K562 (cell line): ENCODE results near the gene RFX7. TPM values are rescaled to one million over a fixed set of nuclear protein-coding genes. Genes with fewer than 3 reads are reported as not detected.

Experiments used
- ATAC-seq: fragments of 200-7000 bp; cut with Tn5 transposase; 3 replicates; pipeline ENCODE4 v1.9.1; 2020; ENCODE audit warnings: moderate library complexity
- BruUV-seq: library from RNA; stranded (reverse); fragments of 400-500 nt; replicated peaks from 2 replicates; lab custom pipeline; 2021; lab: Mats Ljungman, UMichigan
- CTCF ChIA-PET: fragments of 300-600 bp; formaldehyde crosslinking; extraction: SDS; loops from one replicate; lab custom pipeline; 2021; ENCODE audit warnings: low intra/inter-chr PET ratio; lab: Yijun Ruan, JAX
- POLR2A ChIA-PET: fragments of 300-600, 350-650 bp; sonication (Branson Sonifier 250); formaldehyde crosslinking; extraction: SDS; loops from one replicate; lab custom pipeline; 2021; ENCODE audit warnings: antibody characterized with exemption, inconsistent platforms; lab: Yijun Ruan, JAX
- DNase-seq, 4 experiments: peaks; one replicate each; pipeline versions ENCODE4 v3.0.0 to v3.0.0-alpha.2; 2011 to 2018; ENCODE audit warnings: low spot score in 3 of 4, mixed read lengths in 3 of 4; ENCODE audit errors: extremely low read depth in 1 of 4
- FAIRE-seq: peaks from 2 replicates; lab custom pipeline; 2011; peaks lifted over from hg19 to GRCh38; lab: Jason Lieb, UNC
- H2AFZ ChIP-seq: 2 replicates; pipeline ENCODE4 v1.6.0; 2011; ENCODE audit warnings: low read depth, low read length, control low read depth, inconsistent platforms
- H3K27ac ChIP-seq: fragments of 200-600 bp; 3 replicates; pipeline ENCODE4 v1.8.0; 2011; ENCODE audit warnings: low read depth, mild to moderate bottlenecking, control low read depth, inconsistent platforms, low read length, moderate library complexity, mixed read lengths; ENCODE audit errors: extremely low read depth
- H3K27me3 ChIP-seq, 2 experiments: fragments of 300-600 bp in 1 of 2; 2 replicates in 1 of 2; 3 replicates in 1 of 2; pipeline versions ENCODE4 v1.6.0 to v1.8.0; 2011; ENCODE audit warnings: inconsistent platforms in 2 of 2, low read length in 2 of 2, mild to moderate bottlenecking in 1 of 2, mixed read lengths in 1 of 2, moderate library complexity in 1 of 2; ENCODE audit not compliant: control insufficient read depth in 2 of 2, insufficient read depth in 2 of 2
- H3K36me3 ChIP-seq: fragments of 300-600 bp; 3 replicates; pipeline ENCODE4 v1.8.0; 2011; ENCODE audit warnings: mild to moderate bottlenecking, low read length, inconsistent platforms; ENCODE audit not compliant: control insufficient read depth, insufficient read depth
- H3K4me1 ChIP-seq, 2 experiments: fragments of 200-600 bp in 1 of 2; replicated peaks in 1 of 2; 2 replicates in 1 of 2; 3 replicates in 1 of 2; pipeline versions ENCODE4 v1.5.1 to v1.8.0; 2011; ENCODE audit warnings: inconsistent platforms in 2 of 2, low read length in 2 of 2, mild to moderate bottlenecking in 1 of 2, mixed read lengths in 1 of 2, moderate library complexity in 1 of 2; ENCODE audit not compliant: control insufficient read depth in 2 of 2, insufficient read depth in 2 of 2
- H3K4me2 ChIP-seq: 2 replicates; pipeline ENCODE4 v1.6.1; 2011; ENCODE audit warnings: low read length, control low read depth, inconsistent platforms, mixed read lengths; ENCODE audit not compliant: insufficient read depth
- H3K4me3 ChIP-seq: fragments of 200-600 bp; sonication (generic), shearing (Covaris generic); 2 replicates; pipeline ENCODE4 v1.5.1; 2016; ENCODE audit warnings: control low read depth, inconsistent platforms
- H3K79me2 ChIP-seq: fragments of 200-600 bp; 3 replicates; pipeline ENCODE4 v1.8.0; 2011; ENCODE audit warnings: low read length, inconsistent platforms; ENCODE audit not compliant: control insufficient read depth, insufficient read depth
- H3K9ac ChIP-seq, 2 experiments: 2 replicates each; pipeline versions ENCODE4 v1.6.0 to v1.6.1; 2011; ENCODE audit warnings: low read depth in 2 of 2, low read length in 2 of 2, control low read depth in 1 of 2, inconsistent platforms in 1 of 2, mild to moderate bottlenecking in 1 of 2, mixed read lengths in 1 of 2; ENCODE audit not compliant: insufficient read depth in 1 of 2
- H3K9me1 ChIP-seq: one replicate; pipeline ENCODE4 v1.6.0; 2011; ENCODE audit warnings: inconsistent platforms, mild to moderate bottlenecking, low read length, moderate library complexity; ENCODE audit not compliant: control insufficient read depth, insufficient read depth
- H3K9me3 ChIP-seq: replicated peaks from 2 replicates; pipeline ENCODE4 v1.5.1; 2011; ENCODE audit warnings: low read depth, low read length, inconsistent platforms; ENCODE audit not compliant: control insufficient read depth, insufficient read depth
- H4K20me1 ChIP-seq: replicated peaks from 2 replicates; pipeline ENCODE4 v1.6.1; 2011; ENCODE audit warnings: low read length, inconsistent platforms, mixed read lengths; ENCODE audit not compliant: control insufficient read depth, insufficient read depth
- CBX2 ChIP-seq: fragments of 200-600 bp; sonication (generic); IDR thresholded peaks from one replicate; pipeline ENCODE4 v1.6.1; 2012; ENCODE audit warnings: mild to moderate bottlenecking, low read length, inconsistent platforms; ENCODE audit not compliant: insufficient read depth, poor library complexity, severe bottlenecking
- FOXM1 ChIP-seq, 2 experiments: fragments of 450-650 bp in 1 of 2; sonication (generic) in 1 of 2; formaldehyde crosslinking in 1 of 2; IDR thresholded peaks; 2 replicates each; pipeline versions ENCODE4 v1.6.1 to v1.9.0; 2017 to 2022; ENCODE audit warnings: low read depth in 2 of 2, mild to moderate bottlenecking in 2 of 2, missing genetic modification reagents in 1 of 2, moderate library complexity in 1 of 2
- HNRNPK ChIP-seq: fragments of 200-400 bp; formaldehyde crosslinking; IDR thresholded peaks from one replicate; pipeline ENCODE4 v1.6.1; 2018; ENCODE audit warnings: mild to moderate bottlenecking, low read depth, low read length; ENCODE audit not compliant: poor library complexity, severe bottlenecking
- MCM5 ChIP-seq: fragments of 450-650 bp; IDR thresholded peaks from 2 replicates; pipeline ENCODE4 v1.6.1; 2016; ENCODE audit warnings: low read depth
- MTA3 ChIP-seq: fragments of 450-650 bp; formaldehyde crosslinking; IDR thresholded peaks from 2 replicates; pipeline ENCODE4 v1.6.1; 2017; ENCODE audit warnings: mild to moderate bottlenecking, borderline replicate concordance
- RCOR1 ChIP-seq, 2 experiments: IDR thresholded peaks; 2 replicates each; pipeline ENCODE4 v1.6.1; 2012; ENCODE audit warnings: low read depth in 2 of 2, low read length in 2 of 2, borderline replicate concordance in 1 of 2, improper control_type of control experiment in 1 of 2
- SMARCA5 ChIP-seq: fragments of 450-650 bp; IDR thresholded peaks from 2 replicates; pipeline ENCODE4 v1.6.1; 2016
- WHSC1 ChIP-seq: IDR thresholded peaks from one replicate; pipeline ENCODE4 v1.6.1; 2012; ENCODE audit warnings: low read length, control low read depth, inconsistent platforms
- ZNF134 ChIP-seq: fragments of 250-450 bp; sonication (Bioruptor Pico); conservative IDR thresholded peaks from 2 replicates; pipeline ENCODE4 v1.4.0; 2020
- in situ Hi-C: fragments of 300-500 bp; cut with MboI; formaldehyde crosslinking; loops from 4 replicates; pipeline ENCODE4 v1.15.0; 2018; ENCODE audit warnings: inconsistent platforms, mixed read lengths
- intact Hi-C: fragments of 100-400 bp; cut with micrococcal nuclease; formaldehyde crosslinking; loops from 2 replicates; pipeline ENCODE4 v1.14.2; 2022
- polyA plus RNA-seq, 8 experiments: library from polyadenylated mRNA; depleted of rRNA in 4 of 8; stranded (reverse) in 5 of 8; unstranded in 3 of 8; fragments of >200 nt; fragmentation: Nextera tagmentation in 2 of 8; fragmentation: Illumina TruSeq in 1 of 8; extraction: Ambion mirVana in 2 of 8; extraction: Trizol in 1 of 8; gene quantifications; 2 replicates each; pipeline versions ENCODE4 v1.2.1 to v1.2.3, GENCODE V29; 2011 to 2014; ENCODE audit warnings: inconsistent platforms in 1 of 8, missing spikeins in 1 of 8
- total RNA-seq, 7 experiments: library from RNA; depleted of rRNA in 6 of 7; stranded (reverse); fragments of >200 nt in 6 of 7; fragmentation: Illumina TruSeq in 2 of 7; extraction: Trizol in 2 of 7; gene quantifications; 2 replicates each; pipeline versions ENCODE4 v1.2.1 to v1.2.3, GENCODE V29; 2011 to 2021; ENCODE audit warnings: low replicate concordance in 1 of 7
- TF ChIP-seq, protein P1 (sequence below): fragments of 450-650 bp; IDR thresholded peaks from one replicate; pipeline ENCODE4 v1.6.1; 2018; ENCODE audit warnings: mild to moderate bottlenecking, moderate library complexity; ENCODE audit not compliant: partially characterized antibody
- TF ChIP-seq, protein P2 (sequence below): sonication (generic); formaldehyde crosslinking; IDR thresholded peaks from 2 replicates; pipeline ENCODE4 v1.8.1; 2023; ENCODE audit warnings: missing genetic modification reagents, mild to moderate bottlenecking, borderline replicate concordance

The RFX7 gene
- total and polyA plus RNA-seq, 9 of the 15 experiments (the other 6 are each of a cell fraction or from before 2014, with no cell fraction given), result 2.4 to 17.9 (median 6.3) TPM

DNA sequence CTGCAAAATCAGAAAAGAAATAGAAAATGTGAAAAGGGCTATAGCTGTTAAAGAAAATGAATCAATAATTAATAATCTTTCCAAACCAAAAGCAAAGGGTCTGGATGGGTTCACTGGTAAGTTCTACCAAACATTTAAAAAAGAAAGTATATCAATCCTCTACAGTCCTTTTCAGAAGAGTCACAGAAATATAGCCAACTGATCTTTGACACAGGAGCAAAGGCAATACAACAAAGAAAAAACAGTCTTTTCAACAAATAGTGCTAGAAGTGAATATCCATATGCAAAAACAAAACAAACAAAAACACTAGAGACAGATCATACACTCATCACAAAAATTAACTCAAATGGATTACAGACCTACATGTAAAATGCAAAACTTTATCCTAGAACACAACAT, 32.6 kb downstream of the RFX7 start:
- FAIRE-seq (no peak), ATAC-seq (no peak), DNase-seq (no peak)
- H3K27ac ChIP-seq, result no peak overlapping the region
- no peak overlapping the region for H3K4me3 ChIP-seq
- 0 out of 3 replicates have a peak, but pooled peaks cover 6% of the 10 kb centered on the region for H3K36me3 ChIP-seq
- no peaks in the 10 kb centered on the region; a peak in 1 of 5 replicates for H3K4me1 ChIP-seq
- H2AFZ ChIP-seq, result no peak overlapping the region
- H3K79me2 ChIP-seq, result peaks cover 79% of the 10 kb centered on the region
- H3K4me2 ChIP-seq, result no peak overlapping the region
- BruUV-seq, result no TSS peak
- no peak overlapping the region for H3K9ac ChIP-seq
- intact Hi-C loops, result no loop called here
- ChIA-PET CTCF (no interaction called here), POLR2A (no interaction called here)
- H4K20me1 ChIP-seq, result no peaks in the 10 kb centered on the region
- no peaks in the 10 kb centered on the region for H3K9me1 ChIP-seq
- no peaks in the 10 kb centered on the region for H3K9me3 ChIP-seq
- in situ Hi-C loops, result no loop called here
- no peak for TF ChIP-seq ZNF134 (CRISPR knock-in tag)
- TF ChIP-seq CBX2, result no peak
- no peak for TF ChIP-seq WHSC1
- TF ChIP-seq, protein P1, sequence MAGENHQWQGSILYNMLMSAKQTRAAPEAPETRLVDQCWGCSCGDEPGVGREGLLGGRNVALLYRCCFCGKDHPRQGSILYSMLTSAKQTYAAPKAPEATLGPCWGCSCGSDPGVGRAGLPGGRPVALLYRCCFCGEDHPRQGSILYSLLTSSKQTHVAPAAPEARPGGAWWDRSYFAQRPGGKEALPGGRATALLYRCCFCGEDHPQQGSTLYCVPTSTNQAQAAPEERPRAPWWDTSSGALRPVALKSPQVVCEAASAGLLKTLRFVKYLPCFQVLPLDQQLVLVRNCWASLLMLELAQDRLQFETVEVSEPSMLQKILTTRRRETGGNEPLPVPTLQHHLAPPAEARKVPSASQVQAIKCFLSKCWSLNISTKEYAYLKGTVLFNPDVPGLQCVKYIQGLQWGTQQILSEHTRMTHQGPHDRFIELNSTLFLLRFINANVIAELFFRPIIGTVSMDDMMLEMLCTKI, result no peak
- TF ChIP-seq, protein P2, sequence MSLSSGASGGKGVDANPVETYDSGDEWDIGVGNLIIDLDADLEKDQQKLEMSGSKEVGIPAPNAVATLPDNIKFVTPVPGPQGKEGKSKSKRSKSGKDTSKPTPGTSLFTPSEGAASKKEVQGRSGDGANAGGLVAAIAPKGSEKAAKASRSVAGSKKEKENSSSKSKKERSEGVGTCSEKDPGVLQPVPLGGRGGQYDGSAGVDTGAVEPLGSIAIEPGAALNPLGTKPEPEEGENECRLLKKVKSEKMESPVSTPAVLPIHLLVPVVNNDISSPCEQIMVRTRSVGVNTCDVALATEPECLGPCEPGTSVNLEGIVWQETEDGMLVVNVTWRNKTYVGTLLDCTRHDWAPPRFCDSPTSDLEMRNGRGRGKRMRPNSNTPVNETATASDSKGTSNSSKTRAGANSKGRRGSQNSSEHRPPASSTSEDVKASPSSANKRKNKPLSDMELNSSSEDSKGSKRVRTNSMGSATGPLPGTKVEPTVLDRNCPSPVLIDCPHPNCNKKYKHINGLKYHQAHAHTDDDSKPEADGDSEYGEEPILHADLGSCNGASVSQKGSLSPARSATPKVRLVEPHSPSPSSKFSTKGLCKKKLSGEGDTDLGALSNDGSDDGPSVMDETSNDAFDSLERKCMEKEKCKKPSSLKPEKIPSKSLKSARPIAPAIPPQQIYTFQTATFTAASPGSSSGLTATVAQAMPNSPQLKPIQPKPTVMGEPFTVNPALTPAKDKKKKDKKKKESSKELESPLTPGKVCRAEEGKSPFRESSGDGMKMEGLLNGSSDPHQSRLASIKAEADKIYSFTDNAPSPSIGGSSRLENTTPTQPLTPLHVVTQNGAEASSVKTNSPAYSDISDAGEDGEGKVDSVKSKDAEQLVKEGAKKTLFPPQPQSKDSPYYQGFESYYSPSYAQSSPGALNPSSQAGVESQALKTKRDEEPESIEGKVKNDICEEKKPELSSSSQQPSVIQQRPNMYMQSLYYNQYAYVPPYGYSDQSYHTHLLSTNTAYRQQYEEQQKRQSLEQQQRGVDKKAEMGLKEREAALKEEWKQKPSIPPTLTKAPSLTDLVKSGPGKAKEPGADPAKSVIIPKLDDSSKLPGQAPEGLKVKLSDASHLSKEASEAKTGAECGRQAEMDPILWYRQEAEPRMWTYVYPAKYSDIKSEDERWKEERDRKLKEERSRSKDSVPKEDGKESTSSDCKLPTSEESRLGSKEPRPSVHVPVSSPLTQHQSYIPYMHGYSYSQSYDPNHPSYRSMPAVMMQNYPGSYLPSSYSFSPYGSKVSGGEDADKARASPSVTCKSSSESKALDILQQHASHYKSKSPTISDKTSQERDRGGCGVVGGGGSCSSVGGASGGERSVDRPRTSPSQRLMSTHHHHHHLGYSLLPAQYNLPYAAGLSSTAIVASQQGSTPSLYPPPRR, result no peak
- no peak for TF ChIP-seq SMARCA5
- no peak for TF ChIP-seq FOXM1 (IDR thresholded peaks at IDR 0.05; ENCODE audit: low read depth)
- TF ChIP-seq FOXM1 (CRISPR knock-in tag; IDR thresholded peaks at IDR 0.05; ENCODE audit: low read depth), result no peak
- TF ChIP-seq MTA3, result no peak
- TF ChIP-seq RCOR1 (IDR thresholded peaks at IDR 0.05; ENCODE audit: borderline replicate concordance in 1 of 2, low read depth in 2 of 2, low read length in 2 of 2), result no peak
- no peak for TF ChIP-seq HNRNPK
- no peak for TF ChIP-seq MCM5
- no peaks in the 10 kb centered on the region for H3K27me3 ChIP-seq
